ENCODE measurements around the gene PXDC1.
"Not testable (repeated sequence)": the region's sequence is repeated elsewhere in the genome, so short reads cannot be mapped to it uniquely, and the experiment has no call there.

Gene PXDC1

DNA sequence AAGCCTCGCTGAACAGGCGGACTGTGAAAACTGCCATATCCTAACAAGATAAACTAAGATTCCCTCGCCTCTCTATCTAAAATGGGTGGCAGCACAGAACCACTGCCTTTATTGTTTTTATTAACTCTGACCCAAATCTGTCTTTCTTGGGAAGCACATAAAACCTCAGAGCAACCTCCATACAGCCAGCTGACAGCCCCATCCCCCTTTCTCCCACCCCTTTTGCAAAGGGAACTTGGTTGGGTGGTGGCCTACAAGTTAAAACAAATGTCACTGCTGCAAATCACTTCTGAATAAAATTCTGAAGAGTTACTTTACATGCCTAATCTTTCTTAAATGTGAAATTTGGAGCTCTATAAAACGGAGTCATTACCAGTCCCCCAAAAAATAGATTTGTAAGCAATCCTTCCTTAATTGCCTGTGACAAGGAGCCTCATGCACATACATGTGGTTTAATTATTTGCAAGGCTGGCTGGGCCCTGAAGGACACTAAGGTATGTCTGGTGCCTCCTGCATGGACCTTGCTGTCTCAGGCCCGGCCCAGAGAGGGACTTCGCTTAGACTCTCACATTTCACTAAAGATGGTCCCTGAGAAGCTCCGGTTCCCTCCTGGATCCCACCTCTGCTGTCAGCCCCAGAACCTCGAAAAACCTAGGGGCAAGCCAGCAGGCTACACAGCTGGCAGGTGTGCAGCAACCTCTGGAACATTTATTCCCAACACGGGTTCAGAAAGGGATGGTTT lies 21.7 kb downstream of the PXDC1 start:
- DNase-seq, result no peak

DNA sequence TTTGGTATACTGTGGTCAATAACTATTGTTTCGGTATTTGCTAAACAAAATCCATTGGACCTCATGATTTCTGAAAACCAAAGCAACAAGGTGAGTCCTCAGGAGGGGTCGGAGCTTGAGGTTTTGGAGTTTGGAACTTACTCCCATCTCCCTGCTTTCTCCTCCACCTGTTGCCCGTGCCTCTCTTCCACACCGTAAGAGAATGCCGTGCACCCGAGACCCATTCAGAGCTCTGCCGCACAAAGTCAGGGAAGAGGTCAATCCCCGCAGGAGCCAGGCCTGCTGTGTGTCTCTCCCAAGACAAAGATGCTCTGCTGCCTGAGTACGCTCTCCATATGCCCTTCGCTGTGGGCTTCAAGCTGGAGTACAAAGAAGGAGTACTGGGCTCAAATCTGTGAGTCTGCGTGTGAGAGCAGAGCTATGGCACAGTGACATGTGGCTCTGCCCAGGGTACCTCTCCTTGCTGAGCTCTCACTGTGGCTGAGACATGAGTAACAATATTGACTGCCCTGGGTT lies 23.9 kb downstream of the PXDC1 start:
- DNase-seq, result no peak

DNA sequence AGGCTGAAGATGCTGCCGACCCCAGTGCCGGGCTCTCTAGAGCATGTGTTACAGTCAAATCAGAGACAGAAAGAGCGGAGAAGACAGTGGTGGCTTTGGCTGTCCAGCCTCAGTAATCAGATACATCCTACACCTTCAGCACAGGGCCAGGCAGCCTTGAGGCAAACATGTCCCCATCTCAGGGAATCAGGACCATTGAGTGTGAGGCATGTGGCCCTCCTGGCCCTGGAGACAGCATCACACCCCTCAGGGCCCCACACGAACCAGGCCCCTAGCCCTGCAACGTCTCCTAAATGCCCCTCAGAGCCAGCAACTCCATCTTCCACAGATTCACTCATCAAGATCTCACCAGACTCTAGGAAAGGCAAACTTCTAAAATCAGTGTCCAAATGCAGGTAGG lies 24.5 kb downstream of the PXDC1 start:
- DNase-seq, result no peak

DNA sequence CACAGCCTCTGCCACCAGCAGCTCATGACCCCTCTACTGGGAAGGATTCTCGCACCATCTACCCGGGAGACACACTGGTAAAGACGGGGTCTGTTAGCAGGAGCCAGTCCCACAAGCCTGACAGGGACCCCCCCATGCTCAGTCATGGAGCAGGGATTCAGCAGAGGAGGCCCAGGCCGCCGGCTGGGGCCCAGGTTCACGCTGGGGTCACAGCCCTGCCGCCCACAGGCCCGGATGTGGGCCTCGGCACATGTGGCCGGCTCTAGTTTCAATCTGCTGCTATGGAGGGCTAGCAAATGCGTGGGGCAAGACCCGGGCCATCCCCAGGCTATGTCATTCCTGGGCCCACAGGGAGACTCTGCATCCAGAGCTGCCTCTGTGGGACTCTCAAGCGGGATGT lies 25.1 kb downstream of the PXDC1 start:
- no peak for DNase-seq

DNA sequence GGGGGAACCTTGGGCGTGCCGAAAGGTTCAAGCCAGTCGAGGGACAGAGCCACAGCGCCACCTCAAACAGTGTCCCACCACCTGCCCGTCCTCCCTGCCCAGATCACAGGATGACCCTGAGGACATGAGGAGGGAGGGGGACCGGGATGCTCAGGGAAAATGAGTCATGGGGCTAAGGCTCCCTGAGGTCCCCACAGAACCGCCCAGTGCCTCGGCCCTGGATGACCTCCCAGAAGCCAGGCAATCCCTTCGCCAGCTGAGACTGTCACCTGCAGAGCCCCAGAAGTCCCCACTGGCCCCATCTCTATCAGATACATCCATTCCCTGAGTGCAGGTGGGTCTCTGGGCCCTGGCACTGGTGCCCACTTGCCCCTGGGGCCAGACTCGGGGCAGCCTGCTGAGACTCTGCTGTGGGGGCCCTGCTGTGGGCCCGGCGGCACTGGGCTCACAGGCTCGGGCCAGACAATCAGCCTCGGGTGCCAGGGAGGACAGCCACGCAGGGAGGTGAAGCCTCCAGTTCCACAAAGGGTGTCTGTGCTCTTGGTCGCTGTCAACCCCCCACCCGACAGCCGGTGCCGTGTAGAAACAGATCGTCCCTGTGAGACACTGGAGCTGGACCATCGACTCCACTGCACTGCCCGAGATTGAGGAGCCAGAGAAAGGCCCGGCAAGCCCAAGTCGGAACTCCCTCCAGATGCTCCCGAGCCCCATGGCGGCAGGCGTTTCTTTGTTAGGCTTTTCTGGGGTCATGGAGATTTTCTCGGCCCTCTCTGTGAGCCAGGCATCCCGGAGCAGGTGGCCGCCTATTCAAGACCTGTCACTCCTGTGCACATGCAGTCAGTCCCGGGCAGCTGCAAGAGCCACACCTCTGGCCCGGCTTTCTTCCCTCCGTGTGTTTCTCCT lies 26.1 kb downstream of the PXDC1 start:
- DNase-seq, result no peak

DNA sequence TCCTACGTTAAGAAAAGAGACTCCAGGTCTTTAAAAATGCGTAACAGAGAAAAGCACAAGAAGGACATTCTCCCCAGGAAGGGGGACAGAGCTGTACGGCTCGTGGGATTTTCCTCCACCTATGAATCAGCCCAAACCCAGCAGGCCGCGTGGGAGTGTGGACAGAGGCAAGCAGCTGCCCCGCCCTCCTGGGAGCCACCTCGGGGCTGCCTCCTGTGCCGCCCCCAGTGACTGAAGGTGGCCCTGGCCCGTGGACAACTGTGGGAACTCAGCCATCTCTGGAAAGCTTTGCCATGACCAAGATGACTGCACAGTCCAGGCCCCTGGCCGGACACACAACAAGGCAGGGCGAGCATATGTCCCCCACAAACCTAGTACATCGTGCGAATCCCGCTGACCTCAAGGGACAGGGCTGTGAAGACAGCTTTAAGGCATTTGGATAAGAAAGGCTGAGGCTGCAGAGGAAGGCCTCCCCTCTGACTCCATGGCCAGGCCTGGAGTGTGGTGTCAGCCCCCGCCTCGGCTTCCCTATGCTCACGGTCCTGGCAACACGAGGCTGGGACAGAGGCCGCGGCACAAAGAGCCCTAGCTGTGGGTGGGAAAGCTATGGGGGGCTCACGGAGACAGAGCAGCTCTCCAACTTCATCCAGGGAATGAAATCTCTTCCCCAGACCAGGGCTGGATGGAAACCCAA lies 26.9 kb downstream of the PXDC1 start:
- DNase-seq, result peak; percentile 58 to 82 (median 63)

DNA sequence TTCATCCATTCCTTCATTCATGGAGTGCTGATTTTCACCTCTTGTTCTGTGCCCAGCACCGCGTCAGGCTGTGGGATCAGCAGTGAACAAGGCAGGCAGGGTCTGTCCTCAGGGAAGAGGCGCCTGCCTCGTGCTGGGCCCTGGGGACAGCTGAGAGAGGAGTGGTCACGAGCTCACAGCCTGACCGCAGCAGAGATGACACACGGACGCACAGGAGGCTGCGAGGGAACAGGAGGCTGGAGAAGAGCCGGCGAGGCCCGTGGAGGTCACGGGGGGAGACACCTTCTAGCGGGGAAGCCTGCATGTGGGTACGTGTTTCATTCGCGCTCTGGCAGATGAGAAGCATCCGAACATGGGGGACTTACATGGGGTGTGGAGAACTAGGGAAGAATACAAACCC lies 27.5 kb downstream of the PXDC1 start:
- DNase-seq, result no peak

DNA sequence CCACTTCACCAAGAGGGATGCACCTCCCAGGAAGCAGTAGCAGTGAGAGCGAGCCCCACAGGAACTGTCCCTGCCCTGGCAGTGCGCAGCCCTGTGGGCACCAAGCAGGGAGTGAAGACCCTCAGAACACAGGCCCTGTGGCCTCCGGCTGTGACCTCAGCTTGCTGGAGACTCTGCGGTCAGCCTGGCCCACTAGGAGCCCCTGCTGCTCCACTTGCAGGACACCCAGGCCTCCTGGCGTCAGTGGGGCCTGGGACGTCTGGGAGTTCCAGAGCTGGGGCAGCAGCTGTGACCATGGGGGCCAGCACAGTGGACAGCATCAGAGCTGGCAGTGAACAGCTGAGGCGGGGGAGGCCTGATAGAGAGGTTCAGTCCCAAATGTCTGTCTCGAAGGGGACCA lies 28.3 kb downstream of the PXDC1 start:
- no peak for DNase-seq

DNA sequence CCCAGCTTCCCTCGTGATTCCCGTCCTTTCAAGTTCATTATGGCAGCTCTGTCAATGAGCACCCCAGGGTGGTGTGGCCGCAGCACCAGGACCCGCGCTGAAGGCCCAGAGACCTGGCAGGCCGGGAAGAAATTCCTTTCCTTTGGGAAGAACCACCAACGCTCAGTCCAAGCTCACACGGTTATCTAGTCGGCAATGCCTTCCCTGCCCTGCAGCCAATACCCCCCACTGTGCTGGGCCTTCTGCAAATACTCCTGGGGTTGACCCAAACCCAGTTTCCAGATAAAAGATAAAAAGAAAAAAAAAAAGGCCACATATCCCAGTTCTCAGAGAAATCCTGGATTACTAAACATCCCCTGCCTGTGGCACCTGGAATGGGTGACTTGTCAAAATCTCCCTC lies 28.7 kb downstream of the PXDC1 start:
- no peak for DNase-seq

DNA sequence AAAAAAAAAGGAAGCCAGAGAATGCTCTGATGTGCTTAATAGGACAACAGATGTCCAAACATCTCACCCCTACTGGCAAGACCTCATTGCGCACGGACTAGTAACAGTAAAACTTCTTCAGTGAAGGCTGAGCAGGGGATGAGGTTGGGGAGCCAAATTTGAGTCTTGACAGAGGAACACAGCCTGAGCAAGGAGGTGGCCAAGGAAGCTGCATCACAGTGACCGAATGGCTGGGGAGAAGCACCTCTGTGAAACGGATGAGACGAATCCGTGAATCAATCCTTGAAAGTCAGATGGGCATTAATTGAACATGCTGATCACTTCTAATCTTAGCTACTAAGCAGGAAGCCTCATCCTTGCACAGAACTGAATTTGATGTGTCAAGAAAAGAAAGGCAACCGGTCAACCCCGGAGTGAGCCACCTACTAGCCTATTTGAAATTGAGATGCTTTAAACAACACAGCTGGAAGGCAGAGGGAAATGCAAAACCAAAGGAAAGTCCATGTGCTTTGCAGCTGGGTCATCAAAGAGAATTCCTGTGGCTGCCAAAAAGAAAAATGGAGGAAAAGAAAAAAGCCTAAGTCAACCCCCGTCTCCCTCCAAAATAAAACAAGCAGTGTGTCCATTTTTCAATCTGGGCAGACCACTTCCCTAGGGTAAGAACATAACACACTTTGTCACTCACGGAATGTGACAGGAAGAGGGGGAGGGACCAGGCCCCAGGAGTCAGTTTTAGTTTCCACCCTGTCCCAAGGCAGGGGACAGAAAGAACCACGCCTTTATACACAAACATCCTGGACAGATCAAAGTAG lies 29.5 kb downstream of the PXDC1 start:
- no peak for DNase-seq

DNA sequence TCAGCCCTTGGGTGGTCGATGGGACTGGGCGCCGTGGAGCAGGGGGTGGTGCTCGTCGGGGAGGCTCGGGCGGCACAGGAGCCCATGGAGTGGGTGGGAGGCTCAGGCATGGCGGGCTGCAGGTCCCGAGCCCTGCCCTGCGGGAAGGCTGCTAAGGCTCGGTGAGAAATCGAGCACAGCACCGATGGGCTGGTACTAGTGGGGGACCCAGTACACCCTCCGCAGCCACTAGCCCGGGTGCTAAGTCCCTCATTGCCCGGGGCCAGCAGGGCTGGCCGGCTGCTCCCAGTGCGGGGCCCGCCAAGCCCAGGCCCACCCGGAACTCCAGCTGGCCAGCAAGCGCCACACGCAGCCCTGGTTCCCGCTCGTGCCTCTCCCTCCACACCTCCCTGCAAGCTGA lies 30.7 kb downstream of the PXDC1 start:
- not testable (repeated sequence) for DNase-seq

DNA sequence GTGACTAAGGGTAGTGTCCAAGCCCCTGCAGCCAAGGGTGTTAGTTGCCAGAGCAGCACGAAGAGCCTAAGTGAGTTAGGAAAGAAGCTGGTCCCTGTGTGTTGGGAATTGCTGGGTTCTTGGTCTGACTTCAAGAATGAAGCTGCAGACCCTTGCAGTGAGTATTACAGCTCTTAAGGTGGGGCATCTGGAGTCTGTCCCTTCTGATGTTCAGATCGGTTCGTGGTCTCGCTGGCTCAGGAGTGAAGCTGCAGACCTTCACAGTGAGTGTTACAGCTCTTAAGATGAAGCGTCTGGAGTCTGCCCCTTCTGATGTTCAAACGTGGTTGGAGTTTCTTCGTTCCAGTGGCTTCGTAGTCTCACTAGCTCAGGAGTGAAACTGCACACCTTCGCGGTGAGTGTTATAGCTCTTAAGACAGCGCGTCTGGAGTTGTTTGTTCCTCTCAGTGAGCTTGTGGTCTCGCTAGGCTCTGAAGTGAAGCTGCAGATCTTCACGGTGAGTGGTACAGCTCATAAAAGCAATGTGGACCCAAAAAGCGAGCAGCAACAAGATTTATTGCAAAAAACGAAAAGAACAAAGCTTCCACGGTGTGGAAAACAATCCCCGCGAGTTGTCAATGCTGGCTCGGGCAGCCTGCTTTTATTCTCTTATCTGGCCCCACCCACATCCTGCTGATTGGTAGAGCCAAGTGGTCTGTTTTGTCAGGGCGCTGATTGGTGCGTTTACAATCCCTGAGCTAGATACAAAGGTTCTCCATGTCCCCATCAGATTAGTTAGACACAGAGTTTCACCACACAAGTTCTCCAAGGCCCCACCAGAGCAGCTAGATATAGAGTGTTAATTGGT lies 31.8 kb downstream of the PXDC1 start:
- no peak for DNase-seq

DNA sequence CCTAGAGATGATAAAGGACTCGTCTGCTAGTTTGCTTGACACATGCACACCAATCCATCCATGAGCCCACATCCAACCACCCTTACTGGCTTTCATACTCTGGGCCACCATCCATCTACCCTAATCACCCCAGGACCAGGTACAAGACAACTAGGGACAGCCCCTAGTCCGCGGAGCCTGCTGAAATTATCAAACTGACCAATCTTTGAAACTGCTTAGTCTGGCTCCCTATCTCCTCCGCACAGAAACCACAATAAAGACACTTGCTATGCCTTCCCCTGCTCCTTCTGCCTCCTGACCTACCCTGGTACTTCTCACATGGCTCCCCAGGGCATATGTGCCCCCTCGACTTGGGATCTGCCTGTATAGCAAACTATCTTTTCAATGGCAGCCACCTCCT lies 33.1 kb downstream of the PXDC1 start:
- no peak for DNase-seq

DNA sequence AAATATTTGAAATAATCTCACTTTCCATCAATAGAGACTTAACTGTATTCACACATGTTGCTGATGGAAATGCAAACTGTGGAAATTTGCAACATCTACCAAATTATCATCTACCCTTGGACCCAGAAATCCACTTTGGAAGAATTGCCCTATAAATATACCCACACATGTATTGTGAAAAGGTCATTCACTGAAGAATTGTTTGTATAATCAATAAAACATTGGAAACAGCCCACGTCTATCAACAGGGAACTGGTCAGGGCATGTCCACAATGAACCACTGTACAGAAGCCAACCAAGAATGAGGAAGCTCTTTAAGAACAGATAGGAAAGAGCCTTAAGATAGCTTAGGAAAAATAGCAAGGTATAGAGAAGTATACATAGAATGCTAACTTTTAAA lies 36.2 kb downstream of the PXDC1 start:
- no peak for DNase-seq

DNA sequence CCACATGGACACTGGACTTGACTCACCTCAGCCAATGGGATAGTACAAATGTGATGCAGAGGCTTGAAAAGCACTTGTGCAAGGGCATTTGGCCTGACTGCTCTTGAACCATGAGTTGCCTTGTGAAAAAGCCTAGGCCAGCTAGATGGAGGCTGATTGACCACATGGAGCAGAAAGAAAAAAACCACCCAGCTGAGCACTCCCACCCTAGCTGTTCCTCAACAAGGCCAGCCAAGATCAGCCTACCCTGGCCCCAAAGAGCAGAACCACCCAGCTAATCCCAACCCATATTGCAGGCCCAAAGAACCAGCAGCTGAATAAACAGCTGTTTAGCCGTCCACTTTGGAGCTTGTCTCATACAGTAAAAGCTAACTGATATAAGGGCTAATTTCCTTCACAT lies 36.7 kb downstream of the PXDC1 start:
- DNase-seq, result no peak

DNA sequence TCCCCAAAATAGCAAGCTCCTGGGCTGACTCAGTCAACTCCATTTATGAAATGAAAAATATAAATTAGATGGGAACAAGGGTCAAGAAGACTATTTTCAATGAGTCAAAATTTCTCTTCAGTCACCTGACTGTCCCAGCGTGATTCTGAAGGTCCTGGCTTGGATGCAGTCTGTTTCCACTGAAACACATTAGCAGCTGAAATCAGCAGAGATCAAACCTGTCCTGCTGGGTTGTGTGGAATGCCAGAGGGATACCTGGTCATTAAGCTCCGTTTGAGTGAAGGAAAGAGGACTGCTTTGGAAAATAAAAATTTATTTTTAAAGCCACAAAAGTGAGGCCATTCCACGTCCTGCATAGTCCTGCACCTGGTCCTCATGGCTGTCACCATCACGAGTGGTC lies 37.4 kb downstream of the PXDC1 start:
- no peak for DNase-seq

DNA sequence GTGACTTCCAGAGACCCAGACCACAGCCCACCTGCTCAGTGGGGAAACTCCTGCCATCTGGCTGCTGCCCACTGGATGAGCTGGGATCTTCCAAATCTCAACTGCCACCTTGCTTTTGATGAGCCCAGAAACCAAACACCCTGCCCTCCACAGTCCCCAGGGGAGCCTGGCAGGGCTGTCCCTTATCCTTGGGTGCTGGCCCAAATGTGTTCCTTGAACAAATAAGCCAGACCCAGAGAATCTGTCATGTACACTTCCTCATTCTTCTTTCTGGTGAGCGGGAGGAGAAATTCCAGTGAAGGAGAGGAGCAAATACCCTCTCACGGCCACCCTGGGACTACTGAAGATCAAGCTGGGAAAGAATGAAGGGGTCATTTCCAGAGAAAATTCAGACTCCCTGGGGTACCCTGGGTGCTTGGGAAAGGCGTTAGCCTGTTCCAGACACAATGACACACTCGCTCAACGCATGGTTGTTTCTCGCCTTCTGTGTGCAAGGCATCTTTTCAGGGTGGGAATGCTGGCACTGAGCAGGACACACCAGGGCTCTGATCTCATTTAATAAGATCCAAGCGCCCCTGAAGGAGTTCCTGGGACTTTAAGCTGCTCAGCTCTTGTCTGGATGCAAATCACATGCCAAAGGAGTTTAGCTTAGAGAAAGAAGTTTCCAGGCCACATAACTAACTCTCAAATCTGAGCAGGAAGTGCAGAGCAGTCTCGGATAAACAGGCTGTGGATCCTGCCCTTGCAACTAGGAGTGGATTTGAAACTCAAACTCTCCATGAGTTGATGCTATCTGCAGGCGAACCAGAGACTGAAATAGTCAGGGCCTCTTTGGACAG lies 38.5 kb downstream of the PXDC1 start:
- DNase-seq, result no peak

DNA sequence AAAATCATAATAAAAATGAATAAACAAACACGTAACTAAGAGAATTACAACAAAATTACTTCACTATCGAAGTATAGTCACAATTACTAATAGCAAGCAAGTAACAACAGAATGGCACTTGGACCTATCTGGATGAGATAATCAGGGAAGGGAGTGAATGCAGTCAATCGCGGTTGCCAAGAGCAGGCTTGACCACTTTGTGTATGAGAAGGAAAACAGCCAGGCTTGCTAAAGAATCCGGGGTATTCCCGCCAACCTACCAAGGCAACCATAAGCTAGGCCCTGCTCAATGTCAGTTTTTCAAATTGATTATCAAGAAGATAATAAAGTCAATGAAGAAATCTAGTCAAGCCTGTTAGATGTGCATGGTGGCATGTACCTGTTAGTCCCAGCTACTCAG lies 39.7 kb downstream of the PXDC1 start:
- DNase-seq, result no peak

DNA sequence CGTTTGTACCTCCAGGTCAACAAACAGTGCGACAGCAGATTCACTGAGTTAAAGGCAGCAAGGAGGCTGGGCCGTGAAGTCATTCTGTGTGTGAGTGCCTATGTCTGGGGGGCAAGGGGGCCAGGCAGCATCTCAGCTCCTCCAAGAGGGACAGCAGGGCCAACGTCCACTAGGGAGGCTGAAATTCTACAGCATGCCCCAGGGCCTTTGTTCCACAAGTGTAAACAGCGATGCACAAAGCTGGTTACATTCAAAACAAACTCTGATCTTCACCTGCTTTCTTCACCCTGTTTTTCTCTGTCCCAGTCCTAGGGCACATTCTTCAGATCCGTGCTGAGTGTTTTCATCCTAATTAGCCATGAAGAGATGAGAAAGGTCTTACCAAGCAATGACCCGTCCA lies 41.1 kb downstream of the PXDC1 start:
- DNase-seq, result no peak

DNA sequence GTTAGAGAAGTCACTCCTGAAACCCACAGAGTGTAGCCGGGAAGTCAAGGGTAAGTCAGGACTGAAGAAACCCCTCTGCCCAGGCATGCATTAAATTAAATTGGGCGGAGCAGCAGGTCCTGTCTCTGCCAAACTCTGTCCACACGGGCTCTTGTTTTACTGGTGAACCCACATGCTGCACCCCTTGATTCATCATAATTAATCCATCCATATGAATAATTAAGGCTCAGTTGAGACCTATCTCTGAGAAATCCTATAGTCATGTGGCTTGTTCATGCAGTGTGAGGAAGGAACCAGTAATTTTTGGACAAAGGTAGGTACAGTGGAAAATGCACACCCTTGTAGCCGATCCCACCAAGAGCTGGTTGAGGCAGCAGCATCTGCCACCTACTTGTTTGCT lies 43.0 kb downstream of the PXDC1 start:
- DNase-seq, result no peak
